Measurements from ENCODE around the gene ELN.
"Not testable (repeated sequence)": the region's sequence is repeated elsewhere in the genome, so short reads cannot be mapped to it uniquely, and the experiment has no call there.

ELN gene

GRCh38 chr7:74044366-74045350, 16.7 kb downstream of the ELN start:
- FAIRE-seq: no peak

- not testable (repeated sequence) for FAIRE-seq
Measured at GRCh38 chr7:74046581-74046980, 18.6 kb downstream of the ELN start.

- no peak for FAIRE-seq
Measured at GRCh38 chr7:74047804-74048380, 19.9 kb downstream of the ELN start.

GRCh38 chr7:74048999-74049599, 21.1 kb downstream of the ELN start:
- no peak for FAIRE-seq

GRCh38 chr7:74049997-74050798, 22.2 kb downstream of the ELN start:
- no peak for FAIRE-seq

- no peak for FAIRE-seq
Measured at GRCh38 chr7:74051193-74051592, 23.2 kb downstream of the ELN start.

GRCh38 chr7:74051629-74052410, 23.8 kb downstream of the ELN start:
- no peak for FAIRE-seq

- no peak for FAIRE-seq
Measured at GRCh38 chr7:74052628-74053027, 24.7 kb downstream of the ELN start.

- FAIRE-seq: no peak
Measured at GRCh38 chr7:74053589-74054186, 25.7 kb downstream of the ELN start.

GRCh38 chr7:74056096-74056915, 28.3 kb downstream of the ELN start:
- no peak for FAIRE-seq

- FAIRE-seq: no peak
Measured at GRCh38 chr7:74057216-74057925, 29.4 kb downstream of the ELN start.

- FAIRE-seq: no peak
Measured at GRCh38 chr7:74057987-74058386, 30.0 kb downstream of the ELN start.

GRCh38 chr7:74058486-74058885, 30.5 kb downstream of the ELN start:
- FAIRE-seq: no peak

- FAIRE-seq: no peak
Measured at GRCh38 chr7:74059037-74059436, 31.1 kb downstream of the ELN start.

- FAIRE-seq: no peak
Measured at GRCh38 chr7:74059681-74060588, 32.0 kb downstream of the ELN start.

GRCh38 chr7:74061840-74062539, 34.0 kb downstream of the ELN start:
- peak; percentile 76 for FAIRE-seq

- no peak for FAIRE-seq
Measured at GRCh38 chr7:74063223-74063641, 35.3 kb downstream of the ELN start.

- FAIRE-seq: no peak
Measured at GRCh38 chr7:74063646-74064045, 35.7 kb downstream of the ELN start.

Measured in islet of Langerhans (tissue), 1 donor.